HL-60 (cell line): ENCODE results near the gene PDE5A.
"Not testable (repeated sequence)": the region's sequence is repeated elsewhere in the genome, so short reads cannot be mapped to it uniquely, and the experiment has no call there.

ENCODE experiments used
- DNase-seq, 2 experiments: peaks; one replicate each; pipeline ENCODE4 v3.0.0-alpha.2; 2010 to 2020; ENCODE audit warnings: low read depth in 1 of 2, low spot score in 1 of 2
- H3K27ac ChIP-seq: fragments of 250-450 bp; sonication (Bioruptor Pico); replicated peaks from 2 replicates; pipeline ENCODE4 v1.5.1; 2020; ENCODE audit warnings: mild to moderate bottlenecking, moderate library complexity
- H3K27me3 ChIP-seq: fragments of 250-450 bp; sonication (Bioruptor Pico); 2 replicates; pipeline ENCODE4 v1.5.1; 2021; ENCODE audit warnings: mild to moderate bottlenecking, moderate library complexity; ENCODE audit not compliant: insufficient read depth, poor library complexity, severe bottlenecking
- H3K4me3 ChIP-seq: replicated peaks from 2 replicates; pipeline ENCODE4 v1.5.1; 2011; ENCODE audit warnings: mild to moderate bottlenecking, control low read depth, low read length; ENCODE audit not compliant: insufficient read depth
- CTCF ChIP-seq: IDR thresholded peaks from one replicate; pipeline ENCODE4 v1.5.1; 2011; ENCODE audit warnings: low read length, control low read depth, inconsistent platforms; ENCODE audit not compliant: insufficient read depth
- GABPA ChIP-seq: IDR thresholded peaks from 2 replicates; pipeline ENCODE4 v1.6.1; 2012; ENCODE audit warnings: low read depth
- POLR2AphosphoS5 ChIP-seq: IDR thresholded peaks from 2 replicates; pipeline ENCODE4 v1.6.1; 2012; ENCODE audit warnings: low read depth
- REST ChIP-seq: IDR thresholded peaks from 2 replicates; pipeline ENCODE4 v1.6.1; 2012; ENCODE audit warnings: low read depth; ENCODE audit not compliant: insufficient replicate concordance
- SPI1 ChIP-seq: IDR thresholded peaks from 2 replicates; pipeline ENCODE4 v1.6.1; 2012; ENCODE audit warnings: low read depth, mild to moderate bottlenecking, borderline replicate concordance

Gene PDE5A

GRCh38 chr4:119665752-119666151, 37.1 kb upstream of the PDE5A start:
- H3K27me3 ChIP-seq, result no peaks in the 10 kb centered on the region
- DNase-seq, result no peak
- no peak for TF ChIP-seq REST
- no peak for TF ChIP-seq SPI1
- no peak for TF ChIP-seq CTCF
- no peak for TF ChIP-seq GABPA
- no peak for TF ChIP-seq POLR2AphosphoS5
- H3K4me3 ChIP-seq, result no peak overlapping the region
- no peak overlapping the region for H3K27ac ChIP-seq

GRCh38 chr4:119664168-119664907, 35.7 kb upstream of the PDE5A start:
- H3K27me3 ChIP-seq, result no peaks in the 10 kb centered on the region
- DNase-seq, result no peak
- H3K27ac ChIP-seq, result no peak overlapping the region
- TF ChIP-seq REST (no peak), POLR2AphosphoS5 (no peak), CTCF (no peak), GABPA (no peak), SPI1 (no peak)
- no peak overlapping the region for H3K4me3 ChIP-seq

GRCh38 chr4:119663160-119663788, 34.7 kb upstream of the PDE5A start:
- TF ChIP-seq REST, result no peak
- no peak for TF ChIP-seq POLR2AphosphoS5
- no peak for TF ChIP-seq CTCF
- no peak for TF ChIP-seq SPI1
- no peak for TF ChIP-seq GABPA
- no peak for DNase-seq
- no peaks in the 10 kb centered on the region for H3K27me3 ChIP-seq
- no peak overlapping the region for H3K4me3 ChIP-seq
- H3K27ac ChIP-seq, result no peak overlapping the region

- not testable (repeated sequence) for H3K4me3 ChIP-seq, H3K27me3 ChIP-seq, H3K27ac ChIP-seq
- peak in 1 of 2 experiments; percentile 3 for DNase-seq
Observed at GRCh38 chr4:119662612-119663011, 34.0 kb upstream of the PDE5A start.
